Measurements from ENCODE around the gene LRIG2.

DNA sequence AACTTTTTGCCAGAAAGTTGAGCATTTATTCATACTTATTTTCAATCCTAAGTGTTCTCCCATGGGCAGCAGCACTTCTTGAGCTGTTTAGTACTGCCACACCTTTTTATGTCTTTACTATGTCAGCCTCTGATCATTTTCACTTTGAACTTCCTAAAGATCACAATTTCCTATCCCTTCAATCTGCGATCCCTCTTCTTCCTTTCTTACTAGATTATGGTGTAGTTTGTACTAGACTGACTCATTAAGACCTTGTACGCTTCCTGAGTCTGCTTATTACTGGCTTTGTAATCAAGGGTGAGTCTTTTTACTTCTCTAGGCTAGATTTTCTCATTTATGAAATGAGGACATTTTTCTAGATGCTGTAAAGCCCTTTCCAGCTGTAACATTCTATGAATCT lies 55.1 kb downstream of the LRIG2 start:
- TF ChIP-seq, protein P1, sequence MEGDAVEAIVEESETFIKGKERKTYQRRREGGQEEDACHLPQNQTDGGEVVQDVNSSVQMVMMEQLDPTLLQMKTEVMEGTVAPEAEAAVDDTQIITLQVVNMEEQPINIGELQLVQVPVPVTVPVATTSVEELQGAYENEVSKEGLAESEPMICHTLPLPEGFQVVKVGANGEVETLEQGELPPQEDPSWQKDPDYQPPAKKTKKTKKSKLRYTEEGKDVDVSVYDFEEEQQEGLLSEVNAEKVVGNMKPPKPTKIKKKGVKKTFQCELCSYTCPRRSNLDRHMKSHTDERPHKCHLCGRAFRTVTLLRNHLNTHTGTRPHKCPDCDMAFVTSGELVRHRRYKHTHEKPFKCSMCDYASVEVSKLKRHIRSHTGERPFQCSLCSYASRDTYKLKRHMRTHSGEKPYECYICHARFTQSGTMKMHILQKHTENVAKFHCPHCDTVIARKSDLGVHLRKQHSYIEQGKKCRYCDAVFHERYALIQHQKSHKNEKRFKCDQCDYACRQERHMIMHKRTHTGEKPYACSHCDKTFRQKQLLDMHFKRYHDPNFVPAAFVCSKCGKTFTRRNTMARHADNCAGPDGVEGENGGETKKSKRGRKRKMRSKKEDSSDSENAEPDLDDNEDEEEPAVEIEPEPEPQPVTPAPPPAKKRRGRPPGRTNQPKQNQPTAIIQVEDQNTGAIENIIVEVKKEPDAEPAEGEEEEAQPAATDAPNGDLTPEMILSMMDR (conservative IDR thresholded peaks at IDR 0.05; ENCODE audit: low read depth, low read length): no peak
- TF ChIP-seq MAZ (IDR thresholded peaks at IDR 0.05; ENCODE audit: borderline replicate concordance, low read depth, low read length) (no peak), POLR2A (IDR thresholded peaks at IDR 0.05; ENCODE audit: low read depth, low read length) (no peak), RAD21 (IDR thresholded peaks at IDR 0.05; ENCODE audit: low read length) (no peak), NFE2L2 (IDR thresholded peaks at IDR 0.05; ENCODE audit: low read depth, low read length) (no peak), FOS (IDR thresholded peaks at IDR 0.05; ENCODE audit: low read depth, low read length) (no peak), CHD1 (IDR thresholded peaks at IDR 0.05; ENCODE audit: low read depth, low read length) (no peak), MAFK (IDR thresholded peaks at IDR 0.05; ENCODE audit: low read depth, low read length) (no peak), CEBPB (IDR thresholded peaks at IDR 0.05; ENCODE audit: low read depth, low read length) (no peak), MXI1 (IDR thresholded peaks at IDR 0.05; ENCODE audit: borderline replicate concordance, low read depth, low read length) (no peak), BHLHE40 (IDR thresholded peaks at IDR 0.05; ENCODE audit: low read depth, low read length) (no peak), SMC3 (IDR thresholded peaks at IDR 0.05; ENCODE audit: low read depth, low read length) (no peak)
- TF ChIP-seq, protein P2, sequence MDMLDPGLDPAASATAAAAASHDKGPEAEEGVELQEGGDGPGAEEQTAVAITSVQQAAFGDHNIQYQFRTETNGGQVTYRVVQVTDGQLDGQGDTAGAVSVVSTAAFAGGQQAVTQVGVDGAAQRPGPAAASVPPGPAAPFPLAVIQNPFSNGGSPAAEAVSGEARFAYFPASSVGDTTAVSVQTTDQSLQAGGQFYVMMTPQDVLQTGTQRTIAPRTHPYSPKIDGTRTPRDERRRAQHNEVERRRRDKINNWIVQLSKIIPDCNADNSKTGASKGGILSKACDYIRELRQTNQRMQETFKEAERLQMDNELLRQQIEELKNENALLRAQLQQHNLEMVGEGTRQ (IDR thresholded peaks at IDR 0.05; ENCODE audit: low read depth, low read length): no peak
- TF ChIP-seq, protein P3, sequence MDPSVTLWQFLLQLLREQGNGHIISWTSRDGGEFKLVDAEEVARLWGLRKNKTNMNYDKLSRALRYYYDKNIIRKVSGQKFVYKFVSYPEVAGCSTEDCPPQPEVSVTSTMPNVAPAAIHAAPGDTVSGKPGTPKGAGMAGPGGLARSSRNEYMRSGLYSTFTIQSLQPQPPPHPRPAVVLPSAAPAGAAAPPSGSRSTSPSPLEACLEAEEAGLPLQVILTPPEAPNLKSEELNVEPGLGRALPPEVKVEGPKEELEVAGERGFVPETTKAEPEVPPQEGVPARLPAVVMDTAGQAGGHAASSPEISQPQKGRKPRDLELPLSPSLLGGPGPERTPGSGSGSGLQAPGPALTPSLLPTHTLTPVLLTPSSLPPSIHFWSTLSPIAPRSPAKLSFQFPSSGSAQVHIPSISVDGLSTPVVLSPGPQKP (IDR thresholded peaks at IDR 0.05; ENCODE audit: borderline replicate concordance, low read depth, low read length): no peak

Data from IMR-90 (cell line).